Spleen (tissue), 11 donors: Measurements from ENCODE around the gene SPNS2. TPM values are rescaled to one million over a fixed set of nuclear protein-coding genes. Genes with fewer than 3 reads are reported as not detected.

Experiments
- DNase-seq: peaks from one replicate; pipeline ENCODE4 v3.0.0-alpha.2; 2020
- H3K27ac ChIP-seq, 8 donors: fragments of 200-600 bp; sonication (generic) in 7 of 8; 1 replicate in 4 of 8; 2 replicates in 4 of 8; pipeline versions ENCODE4 v1.5.0 to v1.8.0; 2016 to 2021; ENCODE audit warnings: inconsistent platforms in 4 of 8, mild to moderate bottlenecking in 4 of 8, moderate library complexity in 1 of 8
- H3K27me3 ChIP-seq, 7 donors: fragments of 200-600 bp; sonication (generic) in 6 of 7; replicated peaks in 1 of 7; 1 replicate in 4 of 7; 2 replicates in 3 of 7; pipeline versions ENCODE4 v1.5.0 to v1.8.0; 2016 to 2021; ENCODE audit warnings: inconsistent platforms in 3 of 7, mild to moderate bottlenecking in 1 of 7
- H3K36me3 ChIP-seq, 6 donors: fragments of 200-600 bp; sonication (generic) in 5 of 6; 1 replicate in 4 of 6; 2 replicates in 2 of 6; pipeline versions ENCODE4 v1.5.0 to v1.8.0; 2016 to 2021; ENCODE audit warnings: inconsistent platforms in 2 of 6
- H3K4me1 ChIP-seq, 6 donors: fragments of 200-600 bp; sonication (generic) in 5 of 6; 1 replicate in 3 of 6; 2 replicates in 3 of 6; pipeline versions ENCODE4 v1.5.0 to v1.8.0; 2016 to 2021; ENCODE audit warnings: inconsistent platforms in 3 of 6
- H3K4me3 ChIP-seq, 8 donors: fragments of 200-600 bp; sonication (generic) in 7 of 8; 1 replicate in 4 of 8; 2 replicates in 4 of 8; pipeline versions ENCODE4 v1.5.0 to v1.8.0; 2016 to 2021; ENCODE audit warnings: inconsistent platforms in 4 of 8, mild to moderate bottlenecking in 4 of 8, moderate library complexity in 2 of 8
- H3K9me3 ChIP-seq, 8 donors: fragments of 200-600 bp; sonication (generic) in 7 of 8; 1 replicate in 4 of 8; 2 replicates in 4 of 8; pipeline versions ENCODE4 v1.5.0 to v1.8.0; 2016 to 2021; ENCODE audit warnings: inconsistent platforms in 4 of 8
- POLR2A ChIP-seq, 3 donors: fragments of 450-650 bp; IDR thresholded peaks; one replicate each; pipeline ENCODE4 v1.5.1; 2017; ENCODE audit warnings: antibody characterized with exemption in 3 of 3, mild to moderate bottlenecking in 1 of 3
- POLR2AphosphoS5 ChIP-seq, 3 donors: sonication (generic); formaldehyde crosslinking; IDR thresholded peaks; one replicate each; pipeline ENCODE4 v1.5.1; 2017; ENCODE audit warnings: antibody characterized with exemption in 3 of 3
- WGBS, 5 donors: extraction: QIAGEN DNeasy Blood & Tissue Kit in 3 of 5; methylation state at CpG; one replicate each; pipeline versions ENCODE4 v1.1.5 to v1.1.7; 2013 to 2018; 5-methylcytosine and 5-hydroxymethylcytosine counted together
- intact Hi-C: fragments of 100-400 bp; cut with DNase I; formaldehyde crosslinking; loops from one replicate; pipeline ENCODE4 v1.15.0; 2023; ENCODE audit warnings: low total_unique reads
- polyA plus RNA-seq, 3 donors: library from polyadenylated mRNA; stranded (reverse); fragments of 200-250 nt; gene quantifications; one replicate each; pipeline ENCODE4 v1.2.1, GENCODE V29; 2013
- total RNA-seq, 7 donors: library from RNA; depleted of rRNA in 3 of 7; stranded (reverse); fragments of >200 nt in 3 of 7; fragmentation: NEBNext Ultra II Directional in 4 of 7; extraction: Animal tissue kit (Norgen Biotek cat#: 25700) in 4 of 7; gene quantifications; one replicate each; pipeline versions ENCODE4 v1.1.0 to v1.2.1, GENCODE V29; 2016 to 2021
- TF ChIP-seq, protein P1 (sequence below), 11 experiments: fragments of 200-600 bp in 7 of 11; fragments of 450-650 bp in 4 of 11; sonication (generic) in 4 of 11; IDR thresholded peaks in 8 of 11; conservative IDR thresholded peaks in 3 of 11; 1 replicate in 7 of 11; 2 replicates in 4 of 11; pipeline versions ENCODE4 v1.4.0 to v1.8.0; 2016 to 2021; ENCODE audit warnings: antibody characterized with exemption in 11 of 11, inconsistent platforms in 4 of 11, mild to moderate bottlenecking in 1 of 11
- donor health status: healthy with polysubstance abuse.
- donor health status: DM: no; HTN: no; CAD: no; lungs with moderate emphysema.
- donor health status: DM: no; HTN: no; CAD: no.
- donor health status: Bipolar disorder and iron deficiency.
- donor health status: healthy.
- donor health status: DM: no; HTN: no; CAD: no.
- donor health status: DM: yes; HTN: yes; CAD: no.

Gene SPNS2
- total and polyA plus RNA-seq, 10 donors, result 8.1 to 53.5 (median 22.9) TPM

- H3K4me3 ChIP-seq, result peak overlapping the region; percentile 72 to 100 (median 96)
- H3K27ac ChIP-seq, result peak overlapping the region; percentile 71 to 95 (median 90)
- TF ChIP-seq, protein P1, sequence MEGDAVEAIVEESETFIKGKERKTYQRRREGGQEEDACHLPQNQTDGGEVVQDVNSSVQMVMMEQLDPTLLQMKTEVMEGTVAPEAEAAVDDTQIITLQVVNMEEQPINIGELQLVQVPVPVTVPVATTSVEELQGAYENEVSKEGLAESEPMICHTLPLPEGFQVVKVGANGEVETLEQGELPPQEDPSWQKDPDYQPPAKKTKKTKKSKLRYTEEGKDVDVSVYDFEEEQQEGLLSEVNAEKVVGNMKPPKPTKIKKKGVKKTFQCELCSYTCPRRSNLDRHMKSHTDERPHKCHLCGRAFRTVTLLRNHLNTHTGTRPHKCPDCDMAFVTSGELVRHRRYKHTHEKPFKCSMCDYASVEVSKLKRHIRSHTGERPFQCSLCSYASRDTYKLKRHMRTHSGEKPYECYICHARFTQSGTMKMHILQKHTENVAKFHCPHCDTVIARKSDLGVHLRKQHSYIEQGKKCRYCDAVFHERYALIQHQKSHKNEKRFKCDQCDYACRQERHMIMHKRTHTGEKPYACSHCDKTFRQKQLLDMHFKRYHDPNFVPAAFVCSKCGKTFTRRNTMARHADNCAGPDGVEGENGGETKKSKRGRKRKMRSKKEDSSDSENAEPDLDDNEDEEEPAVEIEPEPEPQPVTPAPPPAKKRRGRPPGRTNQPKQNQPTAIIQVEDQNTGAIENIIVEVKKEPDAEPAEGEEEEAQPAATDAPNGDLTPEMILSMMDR (IDR thresholded peaks at IDR 0.05 in 8 of 11, conservative IDR thresholded peaks at IDR 0.05 in 3 of 11), result no peak
- TF ChIP-seq POLR2A (IDR thresholded peaks at IDR 0.05) (no peak), POLR2AphosphoS5 (IDR thresholded peaks at IDR 0.05) (no peak)
- intact Hi-C loops, result no loop called here
- H3K9me3 ChIP-seq, result no peaks in the 10 kb centered on the region
- H3K4me1 ChIP-seq, result peaks cover 11 to 47% (median 27%) of the 10 kb centered on the region in 6 donors
- peaks cover 3 to 30% (median 26%) of the 10 kb centered on the region in 6 donors for H3K36me3 ChIP-seq
- 67 to 73% (median 69%) methylated on average over 17 of the region's 17 CpGs for WGBS, 5 donors
- no peaks in the 10 kb centered on the region for H3K27me3 ChIP-seq
- peak; percentile 72 for DNase-seq
Observed at GRCh38 chr17:4555873-4556759, 57.4 kb downstream of the SPNS2 start.

GRCh38 chr17:4556996-4557395 is 58.3 kb downstream of the SPNS2 start:
- WGBS, 5 donors, result 83 to 99% (median 90%) methylated on average over 4 of the region's 4 CpGs
- Histone ChIP-seq H3K27me3 (no peaks in the 10 kb centered on the region), H3K36me3 (peaks cover 0 to 21% (median 17%) of the 10 kb centered on the region in 6 donors), H3K9me3 (no peaks in the 10 kb centered on the region), H3K27ac (no peak overlapping the region), H3K4me3 (no peak overlapping the region), H3K4me1 (peaks cover 12 to 56% (median 32%) of the 10 kb centered on the region in 6 donors)
- intact Hi-C loops, result no loop called here
- DNase-seq, result peak; percentile 16
- TF ChIP-seq POLR2AphosphoS5 (IDR thresholded peaks at IDR 0.05) (no peak), POLR2A (IDR thresholded peaks at IDR 0.05) (no peak)
- TF ChIP-seq, protein P1 (IDR thresholded peaks at IDR 0.05 in 8 of 11, conservative IDR thresholded peaks at IDR 0.05 in 3 of 11), result no peak

DNA sequence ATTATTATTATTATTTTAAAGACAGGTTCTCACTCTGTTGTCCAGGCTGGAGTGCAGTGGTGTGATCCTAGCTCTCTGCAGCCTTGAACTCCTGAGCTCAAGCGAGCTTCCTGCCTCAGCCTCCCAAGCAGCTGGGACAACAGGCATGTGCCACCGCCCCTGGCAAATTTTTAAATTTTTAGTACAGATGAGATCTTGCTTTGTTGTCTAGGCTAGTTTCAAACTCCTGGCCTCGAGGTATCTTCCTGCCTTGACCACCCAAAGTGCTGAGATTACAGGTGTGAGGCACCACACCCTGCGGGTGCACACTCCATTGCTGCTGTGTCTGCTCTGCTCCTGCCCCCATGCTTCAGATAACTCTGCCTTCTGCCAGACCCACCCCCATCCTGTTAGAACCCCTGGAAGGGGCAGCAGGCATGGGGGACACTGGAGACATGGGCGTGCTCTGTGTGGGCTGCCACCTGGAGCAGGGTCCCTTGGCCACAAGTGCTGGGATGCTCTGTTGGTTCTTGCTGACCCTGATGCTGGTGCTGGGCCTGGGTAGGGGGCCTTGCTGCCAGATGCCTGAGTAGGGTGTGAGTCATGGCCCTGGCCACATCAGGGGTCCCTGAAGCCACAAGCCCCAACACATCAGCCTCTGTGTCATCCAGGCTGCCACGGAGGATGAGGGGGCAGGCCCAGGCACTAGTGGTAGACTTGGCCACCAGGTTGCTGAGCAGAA is 59.1 kb downstream of the SPNS2 start:
- peak; percentile 71 for DNase-seq
- intact Hi-C loops, result no loop called here

More for the DNA sequence above, 59.1 kb downstream of the SPNS2 start:
- Histone ChIP-seq H3K4me1 (peaks cover 16 to 64% (median 40%) of the 10 kb centered on the region in 6 donors), H3K9me3 (no peaks in the 10 kb centered on the region), H3K27me3 (no peaks in the 10 kb centered on the region), H3K36me3 (peaks cover 0 to 14% (median 10%) of the 10 kb centered on the region in 6 donors), H3K27ac (no peak overlapping the region), H3K4me3 (no peak overlapping the region)
- 86 to 95% (median 89%) methylated on average over 5 to 6 of the region's 6 CpGs for WGBS, 5 donors
- TF ChIP-seq POLR2A (IDR thresholded peaks at IDR 0.05) (no peak), POLR2AphosphoS5 (IDR thresholded peaks at IDR 0.05) (no peak)
- TF ChIP-seq, protein P1 (IDR thresholded peaks at IDR 0.05 in 8 of 11, conservative IDR thresholded peaks at IDR 0.05 in 3 of 11), result no peak
